ENCODE results near the gene SDHAF4. TPM values are rescaled to one million over a fixed set of nuclear protein-coding genes. Genes with fewer than 3 reads are reported as not detected.

Gene SDHAF4
- total and polyA plus RNA-seq, 2 of the 13 experiments (the other 11 are each of a cell fraction or from before 2014, with no cell fraction given), result 7.5 to 10.8 TPM

GRCh38 chr6:70563530-70563929 is 3.2 kb upstream of the SDHAF4 start:
- CTCF ChIA-PET (ENCODE audit: low intra/inter-chr PET ratio, low total read pairs), result no interaction called here
- Histone ChIP-seq H3K4me1 (ENCODE audit: insufficient read depth, low read length) (peaks cover 35% of the 10 kb centered on the region), H3K36me3 (replicated peaks in 1 of 2; ENCODE audit: control insufficient read depth in 1 of 2, insufficient read depth in 2 of 2, low read length in 2 of 2) (peaks cover under 1 to 3% of the 10 kb centered on the region in 2 experiments; a peak in 1 of 5 replicates), H3K9me3 (ENCODE audit: low read length) (no peaks in the 10 kb centered on the region), H3K4me2 (ENCODE audit: low read depth, low read length) (no peak overlapping the region), H4K20me1 (ENCODE audit: insufficient read depth, low read length) (no peaks in the 10 kb centered on the region), H3K4me3 (replicated peaks in 1 of 3; ENCODE audit: insufficient read depth in 1 of 3, low read depth in 2 of 3, low read length in 3 of 3) (no peak overlapping the region), H3K9ac (ENCODE audit: insufficient read depth, low read depth, low read length) (no peak overlapping the region), H2AFZ (ENCODE audit: low read length) (no peak overlapping the region), H3K79me2 (ENCODE audit: insufficient read depth, low read length) (peaks cover 4% of the 10 kb centered on the region), H3K27me3 (ENCODE audit: control insufficient read depth in 1 of 2, insufficient read depth in 2 of 2, low read length in 2 of 2) (no peaks in the 10 kb centered on the region), H3K27ac (ENCODE audit: extremely low read length, insufficient read depth, low read length) (no peak overlapping the region)
- DNase-seq (ENCODE audit: low spot score), result no peak
- intact Hi-C loops (cut with micrococcal nuclease; ENCODE audit: unreplicated experiment) (no loop called here), in situ Hi-C loops (cut with HindIII; ENCODE audit: extremely low pct_ligation_motif_present, low pct_unique_long_range_greater_than_20kb) (no loop called here)
- WGBS (ENCODE audit: low lambda C conversion rate), result 58% methylated on average over 6 of the region's 6 CpGs
- no TSS peak for BruUV-seq (replicated peaks)
- peak; percentile 3; the same call in 1 of the 3 replicates for ATAC-seq
- POLR2A ChIA-PET, result no interaction called here
- TF ChIP-seq SP4 (CRISPR knock-in tag; IDR thresholded peaks at IDR 0.05) (no peak), PLRG1 (conservative IDR thresholded peaks at IDR 0.05) (no peak), FOXK2 (IDR thresholded peaks at IDR 0.05) (no peak), ZNF414 (CRISPR knock-in tag; IDR thresholded peaks at IDR 0.05) (no peak), ISL2 (CRISPR knock-in tag; IDR thresholded peaks at IDR 0.05) (no peak), DPF2 (CRISPR knock-in tag; IDR thresholded peaks at IDR 0.05; ENCODE audit: borderline replicate concordance, low read depth) (no peak)
- FAIRE-seq, result no peak

GRCh38 chr6:70574643-70575042 is 7.9 kb downstream of the SDHAF4 start:
- Histone ChIP-seq H3K36me3 (replicated peaks in 1 of 2; ENCODE audit: control insufficient read depth in 1 of 2, insufficient read depth in 2 of 2, low read length in 2 of 2) (no peaks in the 10 kb centered on the region), H3K9me3 (ENCODE audit: low read length) (no peaks in the 10 kb centered on the region), H3K79me2 (ENCODE audit: insufficient read depth, low read length) (no peaks in the 10 kb centered on the region), H3K27ac (ENCODE audit: extremely low read length, insufficient read depth, low read length) (no peak overlapping the region), H2AFZ (ENCODE audit: low read length) (no peak overlapping the region), H3K9ac (ENCODE audit: insufficient read depth, low read depth, low read length) (no peak overlapping the region), H3K4me2 (ENCODE audit: low read depth, low read length) (no peak overlapping the region), H3K4me3 (replicated peaks in 1 of 3; ENCODE audit: insufficient read depth in 1 of 3, low read depth in 2 of 3, low read length in 3 of 3) (no peak overlapping the region), H3K27me3 (ENCODE audit: control insufficient read depth in 1 of 2, insufficient read depth in 2 of 2, low read length in 2 of 2) (no peaks in the 10 kb centered on the region), H3K4me1 (ENCODE audit: insufficient read depth, low read length) (no peaks in the 10 kb centered on the region), H4K20me1 (ENCODE audit: insufficient read depth, low read length) (no peaks in the 10 kb centered on the region)
- BruUV-seq (replicated peaks), result no TSS peak
- peak; percentile 74; the same call in 1 of the 2 replicates for TF ChIP-seq ZNF121 (CRISPR knock-in tag; IDR thresholded peaks at IDR 0.05)
- TF ChIP-seq ADNP (CRISPR knock-in tag; IDR thresholded peaks at IDR 0.05), result no peak
- FAIRE-seq, result no peak
- in situ Hi-C loops (cut with HindIII; ENCODE audit: extremely low pct_ligation_motif_present, low pct_unique_long_range_greater_than_20kb), result no loop called here
- DNase-seq (ENCODE audit: low spot score), result no peak
- no peak for ATAC-seq
- intact Hi-C loops (cut with micrococcal nuclease; ENCODE audit: unreplicated experiment), result no loop called here
- WGBS (ENCODE audit: low lambda C conversion rate), result 100% methylated on average over 2 of the region's 2 CpGs
- ChIA-PET CTCF (ENCODE audit: low intra/inter-chr PET ratio, low total read pairs) (no interaction called here), POLR2A (interaction anchor here (3.1 kb wide), 1 partner anchor 8 kb away, joined by 9 read pairs; the partner anchor contains the start of gene SDHAF4)

Data from HepG2 (cell line).